ENCODE measurements around the gene RIN1. TPM values are rescaled to one million over a fixed set of nuclear protein-coding genes. Genes with fewer than 3 reads are reported as not detected.
A peak's percentile ranks its signal among the peaks of the same experiment; 100 is the strongest.

The RIN1 gene
- total and polyA plus RNA-seq, 2 of the 13 experiments (the other 11 are each of a cell fraction or from before 2014, with no cell fraction given) = 2.4 to 4.1 TPM

- TF ChIP-seq ZNF142 (CRISPR knock-in tag; IDR thresholded peaks at IDR 0.05) (peak; percentile 68; the same call in 1 of the 2 replicates), ZNF33A (CRISPR knock-in tag; IDR thresholded peaks at IDR 0.05; ENCODE audit: borderline replicate concordance) (no peak), RFX1 (IDR thresholded peaks at IDR 0.05) (no peak), ZNF713 (CRISPR knock-in tag; IDR thresholded peaks at IDR 0.05) (no peak), ZBTB2 (CRISPR knock-in tag; IDR thresholded peaks at IDR 0.05; ENCODE audit: low read depth) (0 out of 2 replicates have a peak, but pooled peaks have one; percentile 38), FOXO1 (CRISPR knock-in tag; IDR thresholded peaks at IDR 0.05) (no peak; the same call in 1 of the 2 replicates), MAFK (conservative IDR thresholded peaks at IDR 0.05 in 1 of 2, IDR thresholded peaks at IDR 0.05 in 1 of 2; ENCODE audit: low read length in 2 of 2) (no peak), RFX5 (IDR thresholded peaks at IDR 0.05; ENCODE audit: low read depth, low read length) (no peak), ARID5B (CRISPR knock-in tag; IDR thresholded peaks at IDR 0.05) (peak; percentile 57), ZNF672 (CRISPR knock-in tag; IDR thresholded peaks at IDR 0.05) (no peak), ZKSCAN1 (IDR thresholded peaks at IDR 0.05; ENCODE audit: low read length) (no peak), REPIN1 (CRISPR knock-in tag; IDR thresholded peaks at IDR 0.05; ENCODE audit: borderline replicate concordance, low read depth) (peak; percentile 76), GFI1 (CRISPR knock-in tag; IDR thresholded peaks at IDR 0.05; ENCODE audit: borderline replicate concordance) (peak; percentile 55; the same call in 1 of the 2 replicates), ZBTB26 (CRISPR knock-in tag; IDR thresholded peaks at IDR 0.05; ENCODE audit: borderline replicate concordance) (0 out of 2 replicates have a peak, but pooled peaks have one; percentile 27), POLR2G (IDR thresholded peaks at IDR 0.05; ENCODE audit: low read depth, low read length) (0 out of 2 replicates have a peak, but pooled peaks have one; percentile 33), TEAD3 (CRISPR knock-in tag; optimal IDR thresholded peaks at IDR 0.05; ENCODE audit: borderline replicate concordance) (peak; percentile 100)
These were observed 7.7 kb downstream of the RIN1 start (continued) for GRCh38 chr11:66328302-66329144.

Measured in HepG2 (cell line).